ENCODE measurements around the gene SLC30A10.
"Not testable (repeated sequence)": the region's sequence is repeated elsewhere in the genome, so short reads cannot be mapped to it uniquely, and the experiment has no call there.

The SLC30A10 gene

GRCh38 chr1:219888667-219889066 is 39.7 kb downstream of the SLC30A10 start:
- not testable (repeated sequence) for DNase-seq

DNA sequence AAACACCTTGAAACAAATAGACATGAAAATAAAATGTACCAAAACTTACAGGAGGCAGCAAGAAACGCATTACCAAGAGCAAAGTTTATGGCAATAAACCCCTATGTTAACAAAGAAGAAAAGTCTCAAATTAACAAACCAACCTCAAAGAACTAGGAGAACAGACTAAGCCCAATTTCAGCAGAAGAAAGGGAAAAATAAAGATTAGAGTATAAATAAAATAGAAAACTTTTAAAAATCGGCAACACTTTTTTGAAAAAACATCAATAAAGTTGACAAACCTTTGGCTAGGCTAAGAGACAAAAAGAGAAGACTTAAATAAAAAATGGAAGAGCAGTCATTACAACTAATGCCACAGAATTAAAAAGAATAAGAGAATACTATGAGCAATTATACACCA is 42.7 kb downstream of the SLC30A10 start:
- no peak for DNase-seq

DNA sequence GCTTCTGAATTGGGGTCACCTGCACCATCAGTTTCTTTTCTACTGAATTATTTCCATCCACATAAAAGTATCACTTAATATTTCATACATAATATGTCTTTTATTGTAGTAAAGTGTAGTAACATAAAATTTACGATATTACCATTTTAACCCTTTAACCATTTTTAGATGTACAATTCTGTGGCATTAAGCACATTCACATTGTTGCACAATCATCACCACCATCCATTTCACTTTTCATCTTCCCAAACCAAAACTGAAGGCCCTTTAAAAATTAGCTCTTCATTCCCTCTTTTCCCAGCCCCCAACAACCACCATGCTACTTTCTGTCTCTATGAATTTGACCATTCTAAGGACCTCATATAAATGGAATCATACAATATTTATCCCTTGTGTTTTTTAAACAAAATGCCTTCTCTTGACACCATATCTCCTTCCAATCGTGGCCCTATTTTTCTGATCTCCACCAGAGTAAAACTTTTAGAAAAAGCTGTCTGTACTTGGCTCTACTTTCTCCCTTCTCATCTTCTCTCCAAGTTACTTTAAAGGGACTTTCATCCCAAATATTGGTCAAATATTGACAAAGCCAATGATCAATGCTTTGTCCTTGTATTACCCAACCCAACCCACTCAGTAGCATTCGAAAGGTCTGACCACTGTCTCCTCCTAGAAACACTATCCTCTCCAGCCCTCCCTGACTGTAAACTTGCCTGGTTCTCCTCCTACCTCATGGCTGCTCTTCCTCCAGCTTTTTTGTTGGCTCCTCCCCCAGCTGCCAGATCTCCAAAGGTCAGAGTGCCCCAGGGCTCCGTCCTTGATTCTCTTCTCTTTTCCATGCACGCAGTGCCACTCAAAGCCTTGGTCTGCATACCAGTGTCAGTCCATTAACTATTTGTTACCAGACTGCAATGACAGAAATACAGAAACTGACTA is 44.7 kb downstream of the SLC30A10 start:
- DNase-seq, result no peak

DNA sequence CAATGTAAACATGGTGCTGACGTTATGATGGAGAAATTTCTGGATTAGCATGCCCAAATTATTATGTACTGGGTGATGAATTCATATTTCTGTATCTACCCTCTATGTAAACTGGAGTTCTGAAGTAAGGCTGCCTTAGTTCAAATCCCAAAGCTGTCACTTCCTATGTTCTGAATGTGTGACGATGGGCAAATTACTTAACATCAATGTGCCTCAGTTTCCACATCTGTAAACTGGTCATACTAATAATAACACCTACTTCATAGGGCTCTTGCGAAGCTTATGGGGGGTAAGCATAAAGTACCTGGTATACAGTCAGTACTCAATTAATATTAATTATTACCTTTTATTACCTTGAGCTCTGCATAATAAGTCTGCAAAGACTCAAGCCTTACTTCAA is 45.6 kb downstream of the SLC30A10 start:
- no peak for DNase-seq

DNA sequence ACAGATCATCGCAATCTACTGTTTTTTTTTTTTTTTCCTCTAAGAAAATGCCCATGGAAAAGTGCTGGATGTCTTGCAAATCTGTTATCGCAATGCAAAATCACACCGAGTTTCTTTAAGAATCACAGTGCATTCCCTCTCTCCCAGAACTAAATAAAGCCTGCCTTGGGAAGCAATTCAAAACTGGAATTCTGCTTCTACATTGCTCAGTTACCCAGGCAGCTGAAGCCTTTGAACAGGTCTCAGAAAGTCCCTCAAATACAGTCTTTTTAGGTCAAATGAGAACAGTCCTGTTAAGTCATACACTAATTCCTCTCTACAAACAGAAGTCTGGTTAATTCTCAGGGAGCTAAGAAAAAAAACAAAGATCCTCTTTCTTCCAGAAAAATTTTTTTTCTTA is 46.3 kb downstream of the SLC30A10 start:
- no peak for DNase-seq

GRCh38 chr1:219880765-219881457 is 47.4 kb downstream of the SLC30A10 start:
- no peak for DNase-seq

DNA sequence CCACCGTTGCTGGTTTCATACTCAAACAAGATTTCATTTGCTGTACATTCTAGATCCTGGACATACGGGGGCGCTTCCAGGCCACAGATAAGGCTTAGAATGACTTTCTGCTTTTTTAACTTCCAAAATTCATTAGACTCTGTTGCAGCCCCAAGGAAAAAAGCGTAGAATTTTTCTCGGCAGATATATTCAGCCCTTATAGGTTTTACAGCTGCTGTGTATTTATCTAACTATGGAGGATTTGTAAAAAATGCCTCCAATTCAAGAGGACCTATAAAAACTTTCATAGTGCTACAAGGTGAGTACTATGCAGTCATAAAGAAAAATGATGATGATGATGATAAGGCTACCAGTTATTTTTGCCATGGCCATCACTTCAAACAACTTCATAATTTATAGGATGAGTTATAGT is 51.6 kb downstream of the SLC30A10 start:
- no peak for DNase-seq

GRCh38 chr1:219875860-219876259 is 52.5 kb downstream of the SLC30A10 start:
- DNase-seq, result no peak

GRCh38 chr1:219872538-219872937 is 55.8 kb downstream of the SLC30A10 start:
- DNase-seq, result not testable (repeated sequence)

DNA sequence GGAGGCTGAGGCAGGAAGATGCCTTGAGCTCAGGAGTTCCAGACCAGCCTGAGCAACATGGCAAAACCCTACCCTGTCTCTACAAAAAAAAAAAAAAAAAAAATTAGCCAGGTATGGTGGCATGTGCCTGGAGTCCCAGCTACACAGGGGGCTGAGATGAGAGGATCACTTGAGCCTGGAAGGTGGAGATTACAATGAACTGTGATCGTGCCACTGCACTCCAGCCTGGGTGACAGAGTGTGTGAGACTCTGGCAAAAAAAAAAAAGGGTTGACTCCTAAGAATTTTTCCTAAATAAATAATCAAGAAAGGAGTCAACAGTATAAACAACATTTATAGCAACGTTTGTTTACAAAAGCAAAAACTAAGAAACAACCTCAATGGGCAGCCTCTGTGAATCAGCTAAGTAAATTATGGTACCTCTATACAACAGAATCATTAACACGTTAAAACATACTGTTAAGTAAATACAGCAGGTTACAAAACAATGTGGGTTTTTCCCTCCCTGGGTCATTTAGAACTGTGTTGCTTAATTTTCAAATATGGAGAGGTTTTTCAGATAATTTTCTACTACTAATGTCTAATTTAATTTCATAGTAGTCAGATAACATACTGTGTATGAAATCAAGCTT is 56.8 kb downstream of the SLC30A10 start:
- DNase-seq, result no peak

DNA sequence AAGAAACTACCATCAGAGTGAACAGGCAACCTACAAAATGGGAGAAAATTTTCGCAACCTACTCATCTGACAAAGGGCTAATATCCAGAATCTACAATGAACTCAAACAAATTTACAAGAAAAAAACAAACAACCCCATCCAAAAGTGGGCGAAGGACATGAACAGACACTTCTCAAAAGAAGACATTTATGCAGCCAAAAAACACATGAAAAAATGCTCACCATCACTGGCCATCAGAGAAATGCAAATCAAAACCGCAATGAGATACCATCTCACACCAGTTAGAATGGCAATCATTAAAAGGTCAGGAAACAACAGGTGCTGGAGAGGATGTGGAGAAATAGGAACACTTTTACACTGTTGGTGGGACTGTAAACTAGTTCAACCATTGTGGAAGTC is 59.7 kb downstream of the SLC30A10 start:
- DNase-seq, result not testable (repeated sequence)
